ENCODE measurements around the gene PDE4B. TPM values are rescaled to one million over a fixed set of nuclear protein-coding genes. Genes with fewer than 3 reads are reported as not detected.

The PDE4B gene
- total RNA-seq, 1 donor from 2014 or later: 29.0 TPM

DNA sequence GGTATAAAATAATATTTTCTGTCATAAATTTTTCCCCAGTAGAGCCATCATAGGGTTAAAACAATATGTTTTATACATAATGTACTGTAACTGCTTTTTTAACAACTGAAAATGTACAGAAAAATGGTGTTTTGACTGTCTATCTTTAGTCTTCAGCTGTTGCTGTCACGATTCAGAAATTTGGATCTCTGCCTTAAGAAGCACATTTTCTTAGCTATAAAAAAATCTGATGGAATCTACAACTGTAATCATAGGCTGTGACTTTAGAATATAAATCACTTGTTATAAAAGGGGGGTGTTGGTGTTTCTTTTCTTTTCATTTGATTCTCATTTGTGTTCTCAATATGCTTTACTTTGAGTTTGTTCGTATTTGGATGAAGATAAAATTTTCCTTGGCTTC, 187.5 kb downstream of the PDE4B start:
- TF ChIP-seq POLR2A (IDR thresholded peaks at IDR 0.05) (no peak), POLR2AphosphoS5 (IDR thresholded peaks at IDR 0.05; ENCODE audit: insufficient read depth in 1 of 2, low read depth in 1 of 2) (no peak)
- TF ChIP-seq, protein P1, sequence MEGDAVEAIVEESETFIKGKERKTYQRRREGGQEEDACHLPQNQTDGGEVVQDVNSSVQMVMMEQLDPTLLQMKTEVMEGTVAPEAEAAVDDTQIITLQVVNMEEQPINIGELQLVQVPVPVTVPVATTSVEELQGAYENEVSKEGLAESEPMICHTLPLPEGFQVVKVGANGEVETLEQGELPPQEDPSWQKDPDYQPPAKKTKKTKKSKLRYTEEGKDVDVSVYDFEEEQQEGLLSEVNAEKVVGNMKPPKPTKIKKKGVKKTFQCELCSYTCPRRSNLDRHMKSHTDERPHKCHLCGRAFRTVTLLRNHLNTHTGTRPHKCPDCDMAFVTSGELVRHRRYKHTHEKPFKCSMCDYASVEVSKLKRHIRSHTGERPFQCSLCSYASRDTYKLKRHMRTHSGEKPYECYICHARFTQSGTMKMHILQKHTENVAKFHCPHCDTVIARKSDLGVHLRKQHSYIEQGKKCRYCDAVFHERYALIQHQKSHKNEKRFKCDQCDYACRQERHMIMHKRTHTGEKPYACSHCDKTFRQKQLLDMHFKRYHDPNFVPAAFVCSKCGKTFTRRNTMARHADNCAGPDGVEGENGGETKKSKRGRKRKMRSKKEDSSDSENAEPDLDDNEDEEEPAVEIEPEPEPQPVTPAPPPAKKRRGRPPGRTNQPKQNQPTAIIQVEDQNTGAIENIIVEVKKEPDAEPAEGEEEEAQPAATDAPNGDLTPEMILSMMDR (IDR thresholded peaks at IDR 0.05): no peak
- Histone ChIP-seq H3K27ac (no peak overlapping the region), H3K36me3 (no peaks in the 10 kb centered on the region), H3K4me3 (no peak overlapping the region), H3K27me3 (no peaks in the 10 kb centered on the region), H3K9me3 (peaks cover 3% of the 10 kb centered on the region), H3K4me1 (no peaks in the 10 kb centered on the region)
- intact Hi-C loops (cut with DNase I): no loop called here
- no peak for DNase-seq (ENCODE audit: extremely low spot score in 2 of 2)

DNA sequence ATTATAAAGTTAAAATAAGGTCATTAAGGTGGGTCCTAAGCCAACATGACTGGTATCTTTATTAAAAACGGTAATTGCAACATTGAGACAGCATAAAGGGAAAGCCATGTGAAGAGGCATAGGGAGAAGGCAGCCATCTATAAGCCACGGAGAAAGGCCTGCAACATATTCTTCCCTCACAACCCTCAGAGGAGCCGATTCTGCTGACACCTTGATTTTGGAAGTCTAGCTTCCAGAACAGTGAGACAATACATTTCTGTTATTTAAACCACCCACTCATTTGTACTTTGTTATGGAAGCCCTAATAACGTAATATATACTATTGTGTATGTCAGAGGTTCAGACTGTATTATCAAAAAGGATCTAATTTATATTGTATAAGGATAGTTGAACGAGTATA, 190.8 kb downstream of the PDE4B start:
- DNase-seq (ENCODE audit: extremely low spot score in 2 of 2): no peak
- TF ChIP-seq, protein P1 (IDR thresholded peaks at IDR 0.05): no peak
- TF ChIP-seq POLR2AphosphoS5 (IDR thresholded peaks at IDR 0.05; ENCODE audit: insufficient read depth in 1 of 2, low read depth in 1 of 2): no peak
- Histone ChIP-seq H3K27me3 (no peaks in the 10 kb centered on the region), H3K9me3 (no peaks in the 10 kb centered on the region), H3K4me1 (no peaks in the 10 kb centered on the region), H3K4me3 (no peak overlapping the region), H3K27ac (no peak overlapping the region), H3K36me3 (no peaks in the 10 kb centered on the region)
- intact Hi-C loops (cut with DNase I): no loop called here

DNA sequence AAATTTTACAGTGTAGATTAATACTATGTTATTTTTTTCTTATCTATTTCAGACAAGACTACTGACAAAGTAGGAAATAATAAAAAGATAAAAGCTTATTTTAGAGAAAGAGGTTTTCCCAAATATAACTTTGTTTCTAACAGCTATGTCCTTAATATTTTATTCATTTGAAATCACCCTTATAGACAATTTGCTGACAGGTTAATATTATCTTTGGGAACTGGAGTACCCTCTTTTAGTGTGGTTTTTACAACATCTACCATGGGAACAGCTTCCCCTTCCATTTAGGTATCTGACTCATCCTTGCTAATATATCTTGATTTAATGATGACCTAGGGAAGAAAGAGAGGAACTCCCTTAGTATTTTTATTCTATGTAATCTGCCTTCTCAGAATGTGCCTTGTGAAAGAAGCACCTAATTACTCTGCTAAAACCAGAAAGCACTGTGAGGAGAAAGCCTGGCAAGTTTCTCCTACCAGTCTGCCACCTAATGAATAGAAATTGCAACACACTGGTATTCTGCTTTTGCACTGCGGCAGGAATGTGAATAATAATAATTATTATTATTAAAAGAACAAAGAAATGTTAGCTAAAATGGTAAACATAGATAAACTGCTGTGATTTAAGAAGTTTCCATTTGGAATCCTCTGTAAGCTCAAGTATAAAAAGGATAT, 192.8 kb downstream of the PDE4B start:
- Histone ChIP-seq H3K27ac (no peak overlapping the region), H3K27me3 (no peaks in the 10 kb centered on the region), H3K9me3 (no peaks in the 10 kb centered on the region), H3K4me1 (no peaks in the 10 kb centered on the region), H3K4me3 (no peak overlapping the region), H3K36me3 (no peaks in the 10 kb centered on the region)
- DNase-seq (ENCODE audit: extremely low spot score in 2 of 2): no peak
- intact Hi-C loops (cut with DNase I): no loop called here
- TF ChIP-seq, protein P1 (IDR thresholded peaks at IDR 0.05): no peak
- TF ChIP-seq POLR2A (IDR thresholded peaks at IDR 0.05) (no peak), POLR2AphosphoS5 (IDR thresholded peaks at IDR 0.05; ENCODE audit: insufficient read depth in 1 of 2, low read depth in 1 of 2) (no peak)

DNA sequence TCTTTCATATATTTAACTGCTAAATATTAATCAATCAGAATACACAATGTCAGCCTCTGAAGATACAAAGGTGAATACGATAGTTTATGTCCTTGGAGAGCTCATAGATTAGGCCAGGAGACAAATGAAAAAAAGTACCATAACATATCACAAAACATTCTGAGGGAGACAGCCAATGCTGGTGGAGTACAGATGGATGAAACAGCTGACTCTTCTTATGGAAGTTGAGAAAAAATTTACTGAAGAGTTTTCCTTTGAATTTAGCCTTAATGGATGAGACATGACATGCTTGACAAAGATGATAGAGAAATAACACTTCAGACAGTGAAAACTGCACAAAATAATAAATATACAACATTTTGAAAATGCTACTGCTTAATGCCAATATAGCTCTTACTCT, 193.5 kb downstream of the PDE4B start:
- Histone ChIP-seq H3K27ac (no peak overlapping the region), H3K4me3 (no peak overlapping the region), H3K9me3 (no peaks in the 10 kb centered on the region), H3K36me3 (no peaks in the 10 kb centered on the region), H3K4me1 (no peaks in the 10 kb centered on the region), H3K27me3 (no peaks in the 10 kb centered on the region)
- no peak for DNase-seq (ENCODE audit: extremely low spot score in 2 of 2)
- intact Hi-C loops (cut with DNase I): no loop called here
- TF ChIP-seq POLR2AphosphoS5 (IDR thresholded peaks at IDR 0.05; ENCODE audit: insufficient read depth in 1 of 2, low read depth in 1 of 2) (no peak), POLR2A (IDR thresholded peaks at IDR 0.05) (no peak)
- TF ChIP-seq, protein P1 (IDR thresholded peaks at IDR 0.05): no peak

DNA sequence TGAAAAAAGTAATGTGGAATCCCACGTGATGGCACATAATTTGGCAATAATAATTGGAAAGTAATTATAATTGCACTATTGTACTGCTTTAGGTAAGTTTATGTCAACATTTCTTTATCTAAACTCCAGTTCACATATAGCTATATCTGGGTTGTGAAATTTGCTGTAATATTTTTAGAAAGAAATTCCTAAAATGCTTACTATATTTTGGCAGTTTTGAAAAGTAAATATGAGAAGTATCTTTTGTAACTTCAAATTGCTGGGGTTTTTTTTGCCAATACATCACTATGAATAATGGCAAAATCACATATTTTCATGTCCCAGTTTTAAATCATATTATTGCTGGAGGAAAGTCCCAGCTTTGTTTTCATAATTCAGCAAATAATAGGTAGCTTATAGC, 197.5 kb downstream of the PDE4B start:
- H3K4me3 ChIP-seq: no peak overlapping the region
- no peaks in the 10 kb centered on the region for H3K27me3 ChIP-seq
- DNase-seq (ENCODE audit: extremely low spot score in 2 of 2): no peak
- TF ChIP-seq POLR2A (IDR thresholded peaks at IDR 0.05) (no peak), POLR2AphosphoS5 (IDR thresholded peaks at IDR 0.05; ENCODE audit: insufficient read depth in 1 of 2, low read depth in 1 of 2) (no peak)
- TF ChIP-seq, protein P1 (IDR thresholded peaks at IDR 0.05): no peak
- H3K36me3 ChIP-seq: no peaks in the 10 kb centered on the region
- no peaks in the 10 kb centered on the region for H3K9me3 ChIP-seq
- no peaks in the 10 kb centered on the region for H3K4me1 ChIP-seq
- no peak overlapping the region for H3K27ac ChIP-seq
- intact Hi-C loops (cut with DNase I): no loop called here

All from vagina (tissue), 2 donors.